ENCODE measurements around the gene OR5D16. TPM values are rescaled to one million over a fixed set of nuclear protein-coding genes. Genes with fewer than 3 reads are reported as not detected.

OR5D16 gene
- total RNA-seq (2021) (not detected in 2 replicates), Bru-seq, nascent RNA (not detected), BruChase-seq, experiment 1, labeled RNA remaining after a 2-hour chase (not detected), BruChase-seq, experiment 2, labeled RNA remaining after a 6-hour chase (not detected)
- long read RNA-seq, result 0 reads

DNA sequence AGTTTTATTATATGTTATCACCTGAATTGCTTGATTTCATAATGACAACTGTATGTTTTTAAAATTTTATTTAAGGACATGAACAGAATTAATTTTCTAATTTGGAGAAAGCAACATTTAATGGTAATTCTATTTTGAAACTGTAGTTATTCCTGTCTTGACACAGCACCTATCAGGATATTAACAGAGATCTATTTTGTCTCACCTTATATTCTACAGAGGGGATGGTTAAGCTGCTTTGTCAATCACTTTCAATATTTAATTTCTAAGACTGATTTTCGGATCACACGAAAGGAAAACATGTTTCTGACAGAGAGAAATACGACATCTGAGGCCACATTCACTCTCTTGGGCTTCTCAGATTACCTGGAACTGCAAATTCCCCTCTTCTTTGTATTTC lies at the start of gene OR5D16:
TSS of gene OR5D16 (plus strand) at position 301 of the 400 bp plus-strand sequence. CDS start at position 301, 0 bp downstream.
- H4K20me1 ChIP-seq (ENCODE audit: insufficient read depth), result no peaks in the 10 kb centered on the region
- no peaks in the 10 kb centered on the region for H3K36me3 ChIP-seq (ENCODE audit: low read depth)
- H2AFZ ChIP-seq, result no peak within 1 kb of the TSS; the same call in 1 of the 2 replicates
- H3K27me3 ChIP-seq (ENCODE audit: insufficient read depth, low read depth), result no peaks in the 10 kb centered on the region
- CTCF ChIA-PET, result no interaction called here
- no peaks in the 10 kb centered on the region; the same call in 1 of the 2 replicates for H3K9me3 ChIP-seq (ENCODE audit: insufficient read depth, low read depth)
- intact Hi-C loops (cut with micrococcal nuclease; ENCODE audit: unreplicated experiment), result no loop called here
- H3K4me2 ChIP-seq, result no peak within 1 kb of the TSS
- no peak within 1 kb of the TSS for H3K4me3 ChIP-seq
- TF ChIP-seq, protein P1, sequence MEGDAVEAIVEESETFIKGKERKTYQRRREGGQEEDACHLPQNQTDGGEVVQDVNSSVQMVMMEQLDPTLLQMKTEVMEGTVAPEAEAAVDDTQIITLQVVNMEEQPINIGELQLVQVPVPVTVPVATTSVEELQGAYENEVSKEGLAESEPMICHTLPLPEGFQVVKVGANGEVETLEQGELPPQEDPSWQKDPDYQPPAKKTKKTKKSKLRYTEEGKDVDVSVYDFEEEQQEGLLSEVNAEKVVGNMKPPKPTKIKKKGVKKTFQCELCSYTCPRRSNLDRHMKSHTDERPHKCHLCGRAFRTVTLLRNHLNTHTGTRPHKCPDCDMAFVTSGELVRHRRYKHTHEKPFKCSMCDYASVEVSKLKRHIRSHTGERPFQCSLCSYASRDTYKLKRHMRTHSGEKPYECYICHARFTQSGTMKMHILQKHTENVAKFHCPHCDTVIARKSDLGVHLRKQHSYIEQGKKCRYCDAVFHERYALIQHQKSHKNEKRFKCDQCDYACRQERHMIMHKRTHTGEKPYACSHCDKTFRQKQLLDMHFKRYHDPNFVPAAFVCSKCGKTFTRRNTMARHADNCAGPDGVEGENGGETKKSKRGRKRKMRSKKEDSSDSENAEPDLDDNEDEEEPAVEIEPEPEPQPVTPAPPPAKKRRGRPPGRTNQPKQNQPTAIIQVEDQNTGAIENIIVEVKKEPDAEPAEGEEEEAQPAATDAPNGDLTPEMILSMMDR (conservative IDR thresholded peaks at IDR 0.05), result no peak
- TF ChIP-seq EZH2 (IDR thresholded peaks at IDR 0.05; ENCODE audit: low read depth), result no peak
- H3K9me2 ChIP-seq (ENCODE audit: insufficient read depth), result no peaks in the 10 kb centered on the region
- no peaks in the 10 kb centered on the region for H3K79me2 ChIP-seq (ENCODE audit: low read depth)
- BruUV-seq (replicated peaks), result no TSS peak
- no peak within 1 kb of the TSS for H3K27ac ChIP-seq
- H3F3A ChIP-seq (ENCODE audit: insufficient read depth, low read depth), result no peaks in the 10 kb centered on the region
- H3K4me1 ChIP-seq (replicated peaks; ENCODE audit: insufficient read depth), result no peaks in the 10 kb centered on the region
- POLR2A ChIA-PET (ENCODE audit: unreplicated experiment), result no interaction called here
- DNase-seq, result no peak

DNA sequence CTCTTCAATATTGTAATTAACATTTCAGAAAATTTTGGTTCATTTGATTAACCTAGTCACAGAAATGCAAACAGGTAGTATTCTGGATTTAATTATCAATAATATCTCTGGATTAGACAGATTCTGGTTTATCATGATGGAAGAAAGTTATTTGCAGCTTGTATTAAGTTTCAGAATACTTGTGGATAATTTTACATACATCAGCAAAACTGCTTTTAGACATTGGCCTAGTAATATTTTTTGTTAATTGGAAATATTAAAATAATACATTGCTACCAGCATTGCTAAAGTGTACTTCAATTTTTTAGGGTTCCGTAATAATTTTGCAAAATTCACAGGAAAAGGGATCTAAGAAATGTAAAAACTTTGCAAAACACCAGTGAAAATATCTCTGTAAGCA lies 46.9 kb upstream of the OR5D16 start:
- ChIA-PET CTCF (no interaction called here), POLR2A (ENCODE audit: unreplicated experiment) (no interaction called here)
- Histone ChIP-seq H3K4me3 (no peak overlapping the region), H3K4me2 (no peak overlapping the region), H4K20me1 (ENCODE audit: insufficient read depth) (no peaks in the 10 kb centered on the region), H3K9me3 (ENCODE audit: insufficient read depth, low read depth) (no peaks in the 10 kb centered on the region), H2AFZ (no peak overlapping the region), H3F3A (ENCODE audit: insufficient read depth, low read depth) (no peaks in the 10 kb centered on the region), H3K79me2 (ENCODE audit: low read depth) (no peaks in the 10 kb centered on the region), H3K27ac (no peak overlapping the region), H3K9me2 (ENCODE audit: insufficient read depth) (no peaks in the 10 kb centered on the region), H3K36me3 (ENCODE audit: low read depth) (no peaks in the 10 kb centered on the region), H3K27me3 (ENCODE audit: insufficient read depth, low read depth) (no peaks in the 10 kb centered on the region), H3K4me1 (replicated peaks; ENCODE audit: insufficient read depth) (no peaks in the 10 kb centered on the region)
- no peak for DNase-seq
- TF ChIP-seq, protein P1 (conservative IDR thresholded peaks at IDR 0.05), result no peak
- no peak for TF ChIP-seq EZH2 (IDR thresholded peaks at IDR 0.05; ENCODE audit: low read depth)
- intact Hi-C loops (cut with micrococcal nuclease; ENCODE audit: unreplicated experiment), result no loop called here
- no TSS peak for BruUV-seq (replicated peaks)

DNA sequence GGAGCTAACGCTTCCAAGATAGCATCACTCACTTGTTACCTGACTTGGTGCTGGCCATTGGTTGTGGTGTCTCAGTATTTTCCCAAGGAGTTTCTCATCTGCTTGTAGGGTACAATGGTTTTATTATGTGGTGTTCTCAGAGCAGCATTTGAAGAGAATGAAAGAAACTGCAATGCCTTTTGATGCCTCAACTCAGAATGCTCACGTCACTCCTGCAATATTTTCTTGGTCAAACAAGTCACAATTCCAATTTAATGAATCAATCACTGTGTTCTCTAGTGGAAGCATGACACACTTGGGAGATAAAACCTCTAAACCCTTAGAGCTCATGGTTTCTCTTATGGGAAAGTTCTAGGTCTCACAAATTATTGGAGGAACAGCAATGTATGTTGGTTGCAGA lies 45.2 kb upstream of the OR5D16 start:
- intact Hi-C loops (cut with micrococcal nuclease; ENCODE audit: unreplicated experiment), result no loop called here
- Histone ChIP-seq H3F3A (ENCODE audit: insufficient read depth, low read depth) (no peaks in the 10 kb centered on the region), H3K4me3 (no peak overlapping the region), H3K27ac (no peak overlapping the region), H4K20me1 (ENCODE audit: insufficient read depth) (no peaks in the 10 kb centered on the region), H3K27me3 (ENCODE audit: insufficient read depth, low read depth) (no peaks in the 10 kb centered on the region), H3K9me3 (ENCODE audit: insufficient read depth, low read depth) (no peaks in the 10 kb centered on the region), H3K4me2 (no peak overlapping the region), H3K9me2 (ENCODE audit: insufficient read depth) (no peaks in the 10 kb centered on the region), H3K4me1 (replicated peaks; ENCODE audit: insufficient read depth) (no peaks in the 10 kb centered on the region), H2AFZ (no peak overlapping the region), H3K36me3 (ENCODE audit: low read depth) (no peaks in the 10 kb centered on the region), H3K79me2 (ENCODE audit: low read depth) (no peaks in the 10 kb centered on the region)
- ChIA-PET CTCF (no interaction called here), POLR2A (ENCODE audit: unreplicated experiment) (no interaction called here)
- BruUV-seq (replicated peaks), result no TSS peak
- DNase-seq, result no peak
- TF ChIP-seq, protein P1 (conservative IDR thresholded peaks at IDR 0.05), result no peak
- TF ChIP-seq EZH2 (IDR thresholded peaks at IDR 0.05; ENCODE audit: low read depth), result no peak
